Uterus (tissue), 4 donors: Measurements from ENCODE around the gene LPCAT1. TPM values are rescaled to one million over a fixed set of nuclear protein-coding genes. Genes with fewer than 3 reads are reported as not detected.

Source experiments
- DNase-seq, 2 donors: peaks; one replicate each; pipeline ENCODE4 v3.0.0-alpha.2; 2019 to 2020
- H3K27ac ChIP-seq, 2 donors: fragments of 200-600 bp; sonication (generic); 1 replicate in 1 of 2; 2 replicates in 1 of 2; pipeline ENCODE4 v1.5.1; 2016 to 2018
- H3K27me3 ChIP-seq, 2 donors: fragments of 200-600 bp; sonication (generic); one replicate each; pipeline ENCODE4 v1.5.1; 2018 to 2019; ENCODE audit warnings: control low read depth in 1 of 2
- H3K36me3 ChIP-seq, 2 donors: fragments of 200-600 bp; sonication (generic); one replicate each; pipeline ENCODE4 v1.5.1; 2019; ENCODE audit warnings: control low read depth in 1 of 2
- H3K4me1 ChIP-seq, 2 donors: fragments of 200-600 bp; sonication (generic); one replicate each; pipeline ENCODE4 v1.5.1; 2018 to 2019; ENCODE audit warnings: control low read depth in 1 of 2
- H3K4me3 ChIP-seq, 2 donors: fragments of 200-600 bp; sonication (generic); 1 replicate in 1 of 2; 2 replicates in 1 of 2; pipeline ENCODE4 v1.5.1; 2018 to 2019; ENCODE audit warnings: mild to moderate bottlenecking in 1 of 2
- H3K9me3 ChIP-seq, 2 donors: fragments of 200-600 bp; sonication (generic); one replicate each; pipeline ENCODE4 v1.5.1; 2019; ENCODE audit warnings: control low read depth in 1 of 2
- POLR2A ChIP-seq, 2 donors: fragments of 450-650 bp; IDR thresholded peaks; one replicate each; pipeline ENCODE4 v1.6.1; 2016; ENCODE audit warnings: antibody characterized with exemption in 2 of 2, mild to moderate bottlenecking in 1 of 2, moderate library complexity in 1 of 2
- intact Hi-C: fragments of 100-400 bp; cut with DNase I; formaldehyde crosslinking; loops from one replicate; pipeline ENCODE4 v1.15.1; 2023; ENCODE audit warnings: low total_unique reads
- total RNA-seq, 4 donors: library from RNA; depleted of rRNA in 3 of 4; stranded (reverse); fragments of >200 nt in 3 of 4; gene quantifications; one replicate each; pipeline versions ENCODE4 v1.1.0 to v1.2.4, GENCODE V29; 2014 to 2023
- TF ChIP-seq, protein P1 (sequence below), 4 experiments: fragments of 200-600 bp in 2 of 4; fragments of 450-650 bp in 2 of 4; sonication (generic) in 2 of 4; IDR thresholded peaks; one replicate each; pipeline ENCODE4 v1.5.1; 2016 to 2019; ENCODE audit warnings: antibody characterized with exemption in 4 of 4, mild to moderate bottlenecking in 2 of 4, moderate library complexity in 1 of 4
- donor health status: DM: yes; HTN: yes; CAD: no.

Gene LPCAT1
- total RNA-seq, 4 donors from 2014 or later, result 21.5 to 51.0 (median 40.0) TPM

- Histone ChIP-seq H3K4me3 (no peak overlapping the region), H3K9me3 (no peaks in the 10 kb centered on the region), H3K27ac (no peak overlapping the region), H3K27me3 (no peaks in the 10 kb centered on the region), H3K4me1 (no peaks in the 10 kb centered on the region), H3K36me3 (no peaks in the 10 kb centered on the region)
- DNase-seq, result no peak
- intact Hi-C loops, result no loop called here
- TF ChIP-seq POLR2A (IDR thresholded peaks at IDR 0.05), result no peak
- TF ChIP-seq, protein P1, sequence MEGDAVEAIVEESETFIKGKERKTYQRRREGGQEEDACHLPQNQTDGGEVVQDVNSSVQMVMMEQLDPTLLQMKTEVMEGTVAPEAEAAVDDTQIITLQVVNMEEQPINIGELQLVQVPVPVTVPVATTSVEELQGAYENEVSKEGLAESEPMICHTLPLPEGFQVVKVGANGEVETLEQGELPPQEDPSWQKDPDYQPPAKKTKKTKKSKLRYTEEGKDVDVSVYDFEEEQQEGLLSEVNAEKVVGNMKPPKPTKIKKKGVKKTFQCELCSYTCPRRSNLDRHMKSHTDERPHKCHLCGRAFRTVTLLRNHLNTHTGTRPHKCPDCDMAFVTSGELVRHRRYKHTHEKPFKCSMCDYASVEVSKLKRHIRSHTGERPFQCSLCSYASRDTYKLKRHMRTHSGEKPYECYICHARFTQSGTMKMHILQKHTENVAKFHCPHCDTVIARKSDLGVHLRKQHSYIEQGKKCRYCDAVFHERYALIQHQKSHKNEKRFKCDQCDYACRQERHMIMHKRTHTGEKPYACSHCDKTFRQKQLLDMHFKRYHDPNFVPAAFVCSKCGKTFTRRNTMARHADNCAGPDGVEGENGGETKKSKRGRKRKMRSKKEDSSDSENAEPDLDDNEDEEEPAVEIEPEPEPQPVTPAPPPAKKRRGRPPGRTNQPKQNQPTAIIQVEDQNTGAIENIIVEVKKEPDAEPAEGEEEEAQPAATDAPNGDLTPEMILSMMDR (IDR thresholded peaks at IDR 0.05), result no peak
These were observed 38.8 kb downstream of the LPCAT1 start for GRCh38 chr5:1484730-1485578.

DNA sequence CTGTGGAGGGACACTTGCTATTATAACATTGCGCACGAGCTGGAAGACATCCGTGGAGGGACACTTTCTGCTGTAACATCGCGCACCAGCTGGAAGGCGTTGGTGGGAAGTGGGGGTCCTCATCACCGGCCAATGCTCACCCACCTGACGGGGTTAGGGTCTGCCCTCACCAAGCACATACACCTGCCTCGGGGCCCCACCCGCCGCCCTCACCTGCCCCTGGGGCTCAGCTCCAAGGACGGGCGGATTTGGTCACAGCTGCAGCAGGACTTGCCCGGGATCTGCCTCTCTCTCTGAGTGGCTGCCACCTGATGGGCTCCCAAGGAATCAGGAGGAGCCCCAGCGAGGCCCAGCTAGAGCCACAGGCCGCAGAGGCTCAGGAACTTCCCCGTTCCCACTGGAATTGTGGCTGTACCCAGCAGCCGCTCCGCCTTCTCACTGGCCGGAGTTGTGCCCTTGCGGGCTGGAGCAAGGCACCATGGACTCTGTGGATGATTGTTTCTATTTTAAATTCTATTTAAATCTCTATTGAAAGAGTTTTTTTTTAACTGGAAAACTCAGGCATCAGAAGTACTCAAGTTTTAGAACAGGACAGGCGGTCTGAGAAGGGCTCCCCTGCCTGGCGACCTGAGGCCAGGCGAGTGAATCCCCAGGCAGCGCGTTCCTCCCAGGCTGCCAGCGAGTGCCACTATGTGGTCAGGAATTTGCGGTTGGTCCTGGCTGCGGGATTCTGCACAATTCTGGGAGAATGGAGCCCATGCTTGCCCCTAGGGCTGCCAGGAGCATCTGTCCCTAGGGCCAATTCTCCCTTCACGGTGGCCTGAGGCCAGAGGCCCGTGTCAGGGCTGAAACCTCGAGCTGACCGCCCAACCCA, 39.7 kb downstream of the LPCAT1 start:
- Histone ChIP-seq H3K27ac (no peak overlapping the region), H3K36me3 (no peaks in the 10 kb centered on the region), H3K9me3 (no peaks in the 10 kb centered on the region), H3K4me3 (no peak overlapping the region), H3K27me3 (no peaks in the 10 kb centered on the region), H3K4me1 (no peaks in the 10 kb centered on the region)
- TF ChIP-seq, protein P1 (IDR thresholded peaks at IDR 0.05), result no peak
- no peak for TF ChIP-seq POLR2A (IDR thresholded peaks at IDR 0.05)
- DNase-seq, result no peak
- intact Hi-C loops, result no loop called here

DNA sequence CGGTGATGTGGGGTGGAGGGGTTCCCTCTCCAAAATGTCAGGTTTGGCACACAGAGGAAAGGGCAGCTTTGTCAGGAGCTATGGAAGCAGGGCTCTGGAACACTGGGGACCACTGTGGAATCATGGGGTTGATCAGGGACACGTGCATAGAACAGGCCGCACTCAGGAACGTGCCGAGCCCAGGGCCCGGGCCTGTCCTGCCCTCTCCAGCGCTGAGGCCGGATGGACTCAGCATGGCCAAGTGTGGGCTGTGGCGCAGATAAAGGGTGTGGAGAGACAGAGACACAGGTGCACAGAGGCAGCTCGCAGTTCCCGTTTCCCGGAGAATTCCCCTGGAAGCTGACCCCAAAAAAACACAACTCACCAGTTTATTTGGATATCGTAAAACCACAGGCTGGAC, 40.7 kb downstream of the LPCAT1 start:
- H3K4me3 ChIP-seq, result no peak overlapping the region
- no peaks in the 10 kb centered on the region for H3K4me1 ChIP-seq
- intact Hi-C loops, result no loop called here
- TF ChIP-seq POLR2A (IDR thresholded peaks at IDR 0.05), result no peak
- TF ChIP-seq, protein P1 (IDR thresholded peaks at IDR 0.05), result no peak
- H3K9me3 ChIP-seq, result no peaks in the 10 kb centered on the region
- no peak for DNase-seq
- no peak overlapping the region for H3K27ac ChIP-seq
- H3K36me3 ChIP-seq, result no peaks in the 10 kb centered on the region
- H3K27me3 ChIP-seq, result no peaks in the 10 kb centered on the region

DNA sequence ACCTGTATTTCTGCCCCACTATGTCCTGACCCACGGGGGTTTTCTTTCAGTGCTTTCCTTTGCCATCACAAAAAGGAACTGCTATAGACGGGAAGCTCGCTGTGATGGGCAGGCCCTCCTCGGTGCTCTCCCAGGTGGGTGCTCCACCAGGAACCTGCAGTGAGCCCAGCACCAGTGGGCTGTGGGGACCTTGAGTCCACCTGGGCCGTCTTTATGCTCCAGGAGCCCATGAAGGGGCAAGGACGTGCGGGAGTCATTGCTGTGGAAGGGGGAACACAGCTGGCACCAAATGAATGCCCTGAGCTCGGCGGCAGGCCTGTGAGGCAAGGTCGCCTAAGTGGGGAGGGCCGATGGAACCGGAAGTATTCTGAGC, 41.8 kb downstream of the LPCAT1 start:
- Histone ChIP-seq H3K27me3 (no peaks in the 10 kb centered on the region), H3K4me1 (no peaks in the 10 kb centered on the region), H3K4me3 (no peak overlapping the region), H3K36me3 (no peaks in the 10 kb centered on the region), H3K27ac (no peak overlapping the region), H3K9me3 (no peaks in the 10 kb centered on the region)
- TF ChIP-seq, protein P1 (IDR thresholded peaks at IDR 0.05), result no peak
- TF ChIP-seq POLR2A (IDR thresholded peaks at IDR 0.05), result no peak
- intact Hi-C loops, result no loop called here
- DNase-seq, result no peak
